ENCODE results near the gene ALKBH4. TPM values are rescaled to one million over a fixed set of nuclear protein-coding genes. Genes with fewer than 3 reads are reported as not detected.

Gene ALKBH4, protein sequence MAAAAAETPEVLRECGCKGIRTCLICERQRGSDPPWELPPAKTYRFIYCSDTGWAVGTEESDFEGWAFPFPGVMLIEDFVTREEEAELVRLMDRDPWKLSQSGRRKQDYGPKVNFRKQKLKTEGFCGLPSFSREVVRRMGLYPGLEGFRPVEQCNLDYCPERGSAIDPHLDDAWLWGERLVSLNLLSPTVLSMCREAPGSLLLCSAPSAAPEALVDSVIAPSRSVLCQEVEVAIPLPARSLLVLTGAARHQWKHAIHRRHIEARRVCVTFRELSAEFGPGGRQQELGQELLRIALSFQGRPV
- total RNA-seq = 10.1 and 10.6 TPM in 2 replicates

DNA sequence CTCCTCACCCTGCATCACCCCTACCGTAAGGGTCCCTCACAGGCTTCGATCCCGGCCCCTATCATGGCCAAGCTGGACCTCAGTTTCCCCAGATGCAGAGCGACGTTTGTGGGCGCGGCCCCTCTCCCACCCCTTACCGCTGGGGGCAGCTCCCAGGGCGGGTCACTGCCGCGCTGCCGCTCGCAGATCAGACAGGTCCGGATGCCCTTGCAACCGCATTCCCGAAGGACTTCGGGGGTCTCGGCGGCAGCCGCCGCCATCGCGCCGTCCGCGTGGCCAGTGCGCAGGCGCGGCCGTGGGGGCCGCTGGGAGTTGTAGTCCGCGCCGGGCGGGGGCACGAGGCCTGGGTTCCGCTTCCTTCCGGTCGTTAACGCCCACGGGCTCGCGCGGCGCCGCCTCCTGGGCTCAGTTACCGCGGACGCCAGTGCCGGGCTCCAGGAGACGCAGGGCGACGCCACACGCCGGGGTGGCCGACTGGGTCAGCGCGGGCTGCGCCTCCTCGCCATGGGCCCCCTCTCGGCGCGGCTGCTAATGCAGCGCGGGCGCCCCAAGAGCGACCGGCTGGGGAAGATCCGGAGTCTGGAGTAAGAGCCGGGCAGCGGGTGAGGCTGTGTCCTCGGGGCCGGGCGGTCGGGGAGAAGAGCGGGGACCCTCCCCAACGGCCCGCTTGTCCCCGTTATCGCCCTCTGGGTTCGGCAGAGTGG is at the start of gene ALKBH4, which contains the start of gene LRWD1:
TSS of gene ALKBH4 (minus strand) at position 287 of the 704 bp plus-strand sequence. CDS start at position 260, 27 bp downstream.
TSS of gene LRWD1 (plus strand) at position 408 of the 704 bp plus-strand sequence. CDS start at position 505, 97 bp downstream.

DNA sequence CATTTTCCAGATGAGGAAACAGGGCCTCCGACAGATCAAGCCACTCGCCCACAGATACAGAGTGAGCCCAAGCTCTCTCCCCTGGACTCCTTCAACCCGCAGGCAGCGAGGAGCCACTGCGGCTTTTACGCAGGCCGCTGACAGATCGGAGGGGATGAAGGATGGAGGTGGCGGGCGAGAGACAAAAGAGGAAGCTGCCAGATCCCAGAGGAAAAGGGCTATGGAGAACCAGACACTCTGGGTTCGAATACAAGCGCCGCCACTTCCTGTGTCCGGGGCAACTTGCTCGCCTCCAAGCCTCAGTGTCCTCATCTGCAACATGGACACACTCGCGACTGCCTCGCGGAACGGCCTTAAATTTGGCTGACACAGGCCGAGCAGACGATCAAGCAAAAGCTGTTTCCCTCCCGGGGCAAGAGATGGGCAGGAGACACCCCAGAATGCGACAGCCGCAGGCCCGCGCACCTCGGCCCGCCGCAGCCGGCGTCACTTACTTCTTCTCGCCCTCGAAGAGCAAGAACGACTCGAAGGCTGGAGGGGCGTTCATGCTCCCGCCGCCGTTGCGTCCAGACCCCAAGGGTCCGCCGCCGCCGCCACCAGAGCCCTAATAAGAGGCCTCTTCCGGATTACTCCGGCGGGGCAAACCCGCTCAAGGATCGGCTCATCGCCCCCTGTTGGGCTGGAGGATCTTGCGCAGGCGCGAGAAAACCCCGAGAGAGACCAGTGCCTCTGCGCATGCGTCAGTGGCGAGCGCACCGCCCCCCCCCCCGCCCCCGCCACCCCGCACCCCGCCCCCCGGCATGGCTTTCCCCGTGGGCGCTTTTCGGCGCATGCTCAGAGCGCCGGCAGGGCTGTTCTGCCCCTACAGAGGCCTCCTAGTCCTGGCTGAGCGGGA is 13.9 kb upstream of the ALKBH4 start, which contains the start of gene POLR2J:
TSS of gene POLR2J (minus strand) at position 609 of the 895 bp plus-strand sequence. CDS start at position 547, 62 bp downstream.

DNA sequence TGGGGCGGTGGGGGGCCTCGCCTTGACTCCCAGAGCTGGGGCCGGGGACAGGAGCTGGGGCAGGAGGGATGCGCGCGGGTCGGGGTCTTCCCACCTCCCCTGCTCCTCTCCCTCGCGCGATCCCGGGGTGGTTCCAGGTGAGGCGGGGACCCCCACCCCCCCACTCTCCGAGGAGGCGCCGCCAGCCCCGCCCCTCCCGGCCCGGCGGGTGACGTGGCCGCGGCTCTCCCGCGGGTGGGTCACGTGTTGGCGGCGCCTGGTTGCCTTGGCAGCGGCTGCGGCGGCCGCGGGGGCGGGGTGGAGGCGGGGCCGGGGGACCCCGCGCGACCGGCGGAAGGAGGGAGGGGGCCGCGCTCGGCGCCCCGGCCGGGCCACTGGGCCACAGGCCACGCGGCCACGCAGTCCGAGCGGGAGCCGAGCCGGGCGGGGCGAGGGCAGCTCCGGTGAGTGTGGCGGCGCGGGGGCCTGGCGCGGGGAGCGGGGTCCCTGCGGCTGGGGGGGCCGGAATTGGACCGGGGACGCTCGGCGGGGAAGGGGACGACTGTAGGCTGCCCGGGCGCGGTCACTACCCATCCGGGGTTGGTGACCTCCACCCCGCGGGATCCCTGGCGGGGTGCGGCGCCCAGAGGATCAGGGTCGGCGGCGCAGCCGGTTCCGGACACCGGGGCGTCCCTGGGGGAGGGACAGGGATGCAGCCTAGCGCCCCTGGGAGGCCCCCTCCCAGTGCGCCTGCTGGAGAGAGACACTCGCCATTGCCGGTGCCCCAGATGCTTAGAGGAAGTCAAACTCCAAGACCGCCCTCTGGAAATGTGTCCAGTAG is 31.2 kb downstream of the ALKBH4 start, which contains the start of gene ORAI2:
TSS of gene ORAI2 (plus strand) at position 357 of the 820 bp plus-strand sequence. CDS start 5,382 bp downstream, outside the sequence.

Other genes starting within 250 kb of the ALKBH4 start
- gene SH2B2, start 178.0 kb downstream of the ALKBH4 start, total RNA-seq = 3.1 and 7.1 TPM in 2 replicates
- gene SPDYE6, start 108.4 kb downstream of the ALKBH4 start, total RNA-seq = not detected in 2 replicates
- 13.9 and 21.3 TPM in 2 replicates for gene PRKRIP1, start 68.5 kb downstream of the ALKBH4 start, total RNA-seq
- gene ORAI2, start 31.3 kb downstream of the ALKBH4 start, total RNA-seq = 85.9 and 102 TPM in 2 replicates
- gene LRWD1, start 121 bp upstream of the ALKBH4 start, total RNA-seq = 18.8 and 26.1 TPM in 2 replicates
- 16.3 and 22.2 TPM in 2 replicates for gene POLR2J, start 14.1 kb upstream of the ALKBH4 start, total RNA-seq
- gene RASA4B, start 52.9 kb upstream of the ALKBH4 start, total RNA-seq = 7.7 and 10.0 TPM in 2 replicates
- 3.4 and 3.5 TPM in 2 replicates for gene UPK3BL2, start 78.8 kb upstream of the ALKBH4 start, total RNA-seq
- gene SPDYE2, start 86.4 kb upstream of the ALKBH4 start, total RNA-seq = not detected in 2 replicates
- gene POLR2J3, start 107.7 kb upstream of the ALKBH4 start, total RNA-seq = 34.6 and 36.8 TPM in 2 replicates
- gene RASA4, start 151.9 kb upstream of the ALKBH4 start, total RNA-seq = 23.3 and 40.3 TPM in 2 replicates
- gene UPK3BL1, start 177.9 kb upstream of the ALKBH4 start, total RNA-seq = 9.6 and 14.3 TPM in 2 replicates
- gene SPDYE2B, start 185.5 kb upstream of the ALKBH4 start, total RNA-seq = not detected in 2 replicates
- 3.2 and 3.7 TPM in 2 replicates for gene POLR2J2, start 206.8 kb upstream of the ALKBH4 start, total RNA-seq